Naive thymus-derived CD8-positive, alpha-beta T cell (primary cell): ENCODE measurements around the gene CFAP141. TPM values are rescaled to one million over a fixed set of nuclear protein-coding genes. Genes with fewer than 3 reads are reported as not detected.
A peak's percentile ranks its signal among the peaks of the same experiment; 100 is the strongest.

ENCODE experiments used
- ATAC-seq, 2 donors: fragments of 150-1000 bp; cut with Tn5 transposase in 1 of 2; sonication (Bioruptor Pico), chemical (Tn5 transposase) in 1 of 2; 1 replicate in 1 of 2; 2 replicates in 1 of 2; pipeline ENCODE4 v1.10.0; 2021; ENCODE audit warnings: mild to moderate bottlenecking in 2 of 2, moderate library complexity in 2 of 2
- POLR2A ChIA-PET: fragments of 350-600 bp; sonication (Branson Sonifier 250); formaldehyde crosslinking; loops from one replicate; lab custom pipeline; 2021; ENCODE audit warnings: antibody characterized with exemption; lab: Charles Lee
- DNase-seq, 10 donors: peaks; one replicate each; pipeline versions ENCODE4 v3.0.0 to v3.0.0-alpha.2; 2020 to 2022
- H3K27ac Mint-ChIP-seq, 10 donors: one replicate each; pipeline ENCODE4 v1.8.0; 2020 to 2022; ENCODE audit warnings: mild to moderate bottlenecking in 10 of 10, mixed read lengths in 10 of 10, moderate library complexity in 4 of 10, inconsistent platforms in 1 of 10
- H3K27me3 Mint-ChIP-seq, 5 donors: one replicate each; pipeline ENCODE4 v1.8.0; 2021 to 2022; ENCODE audit warnings: mixed read lengths in 5 of 5
- H3K36me3 Mint-ChIP-seq, 3 donors: one replicate each; pipeline ENCODE4 v1.8.0; 2020 to 2022; ENCODE audit warnings: mixed read lengths in 3 of 3, mild to moderate bottlenecking in 2 of 3, inconsistent platforms in 1 of 3
- H3K4me1 Mint-ChIP-seq, 4 donors: one replicate each; pipeline ENCODE4 v1.8.0; 2021 to 2022; ENCODE audit warnings: mixed read lengths in 4 of 4
- H3K4me3 Mint-ChIP-seq, 10 donors: one replicate each; pipeline ENCODE4 v1.8.0; 2020 to 2022; ENCODE audit warnings: mild to moderate bottlenecking in 10 of 10, mixed read lengths in 10 of 10, moderate library complexity in 6 of 10, inconsistent platforms in 1 of 10
- H3K9me3 Mint-ChIP-seq, 9 donors: one replicate each; pipeline ENCODE4 v1.8.0; 2020 to 2022; ENCODE audit warnings: mixed read lengths in 9 of 9, mild to moderate bottlenecking in 3 of 9, inconsistent platforms in 1 of 9, moderate library complexity in 1 of 9
- microRNA-seq: library from miRNA; unstranded; fragments of <30 nt; microRNA quantifications from one replicate; pipeline ENCODE4 v1.2.0, GENCODE V29; 2022; ENCODE audit warnings: borderline microRNAs expressed
- polyA plus RNA-seq, 3 donors: library from polyadenylated mRNA; unstranded; fragments of 300-500 nt; fragmentation: Illumina TruSeq; gene quantifications; one replicate each; pipeline ENCODE4 v1.2.3, GENCODE V29; 2021
- total RNA-seq, 8 experiments: library from RNA in 2 of 8; stranded (reverse) in 2 of 8; gene quantifications; one replicate each; pipeline ENCODE4 v1.2.3 and lab custom pipeline; 2021 to 2026

The CFAP141 gene
- total and polyA plus RNA-seq, 5 experiments from 2014 or later, result not detected

GRCh38 chr1:154166207-154166606 lies 39.9 kb downstream of the CFAP141 start:
- POLR2A ChIA-PET, result interaction anchor here (0.7 to 1.8 kb wide), 3 partner anchors 9 to 100 kb away, joined by 3 to 7 read pairs (median 4); no protein-coding TSS in a partner anchor
- peaks cover 9 to 100% (median 45%) of the 10 kb centered on the region in 3 donors for H3K36me3 Mint-ChIP-seq
- H3K4me3 Mint-ChIP-seq, result no peak overlapping the region
- peak overlapping the region in 6 of 10 donors; percentile 22 to 67 (median 35) for H3K27ac Mint-ChIP-seq
- ATAC-seq (no peak), DNase-seq (no peak)
- H3K4me1 Mint-ChIP-seq, result peaks cover 14 to 44% (median 30%) of the 10 kb centered on the region in 4 donors
- H3K27me3 Mint-ChIP-seq, result no peaks in the 10 kb centered on the region
- H3K9me3 Mint-ChIP-seq, result no peaks in the 10 kb centered on the region

- no peaks in the 10 kb centered on the region for H3K27me3 Mint-ChIP-seq
- ATAC-seq (no peak), DNase-seq (no peak)
- H3K27ac Mint-ChIP-seq, result peak overlapping the region; percentile 21 to 97 (median 94)
- H3K9me3 Mint-ChIP-seq, result peaks cover 0 to 10% (median 3%) of the 10 kb centered on the region in 9 donors
- peak overlapping the region in 4 of 10 donors; percentile 7 to 85 (median 80) for H3K4me3 Mint-ChIP-seq
- H3K36me3 Mint-ChIP-seq, result peaks cover 22 to 85% (median 44%) of the 10 kb centered on the region in 3 donors
- peaks cover 37 to 73% (median 62%) of the 10 kb centered on the region in 4 donors for H3K4me1 Mint-ChIP-seq
- POLR2A ChIA-PET, result interaction anchor here (0.5 to 7.3 kb wide), 6 partner anchors 10 to 169 kb away, joined by 3 to 73 read pairs (median 16); partner anchors contain the start of genes RPS27 and UBAP2L
These were observed 46.6 kb downstream of the CFAP141 start for GRCh38 chr1:154159554-154159953.

- H3K4me3 Mint-ChIP-seq, result peak overlapping the region; percentile 54 to 85 (median 80)
- peak overlapping the region; percentile 93 to 98 (median 95) for H3K27ac Mint-ChIP-seq
- POLR2A ChIA-PET, result interaction anchor here (0.6 to 7.3 kb wide), 11 partner anchors 8 to 455 kb away, joined by 3 to 73 read pairs (median 7); partner anchors contain the start of genes RPS27 and UBAP2L
- H3K36me3 Mint-ChIP-seq, result peaks cover 18 to 84% (median 37%) of the 10 kb centered on the region in 3 donors
- peaks cover 0 to 10% (median 3%) of the 10 kb centered on the region in 9 donors for H3K9me3 Mint-ChIP-seq
- DNase-seq (no peak), ATAC-seq (no peak)
- peaks cover 44 to 75% (median 68%) of the 10 kb centered on the region in 4 donors for H3K4me1 Mint-ChIP-seq
- H3K27me3 Mint-ChIP-seq, result no peaks in the 10 kb centered on the region
These were observed 47.6 kb downstream of the CFAP141 start for GRCh38 chr1:154158307-154159125.

- peak; percentile 23 to 90 (median 76) for DNase-seq
- POLR2A ChIA-PET, result interaction anchor here (0.6 to 7.3 kb wide), 10 partner anchors 9 to 456 kb away, joined by 3 to 73 read pairs (median 6); partner anchors contain the start of genes RPS27 and UBAP2L
- H3K4me3 Mint-ChIP-seq, result peak overlapping the region; percentile 54 to 85 (median 80)
- peaks cover 0 to 10% (median 3%) of the 10 kb centered on the region in 9 donors for H3K9me3 Mint-ChIP-seq
- peaks cover 14 to 76% (median 33%) of the 10 kb centered on the region in 3 donors for H3K36me3 Mint-ChIP-seq
- ATAC-seq, result peak; percentile 98
- H3K4me1 Mint-ChIP-seq, result peaks cover 39 to 73% (median 65%) of the 10 kb centered on the region in 4 donors
- H3K27ac Mint-ChIP-seq, result peak overlapping the region; percentile 93 to 98 (median 95)
- H3K27me3 Mint-ChIP-seq, result no peaks in the 10 kb centered on the region
These were observed 48.4 kb downstream of the CFAP141 start for GRCh38 chr1:154157520-154158306.

- ATAC-seq (no peak), DNase-seq (no peak)
- no peaks in the 10 kb centered on the region for H3K27me3 Mint-ChIP-seq
- H3K36me3 Mint-ChIP-seq, result peaks cover 14 to 53% (median 19%) of the 10 kb centered on the region in 3 donors
- peaks cover 39 to 76% (median 62%) of the 10 kb centered on the region in 4 donors for H3K4me1 Mint-ChIP-seq
- H3K4me3 Mint-ChIP-seq, result peak overlapping the region in 8 of 10 donors; percentile 7 to 64 (median 28)
- POLR2A ChIA-PET, result interaction anchor here (1.2 to 7.3 kb wide), 3 partner anchors 13 to 163 kb away, joined by 3 to 73 read pairs (median 52); partner anchors contain the start of gene RPS27
- H3K27ac Mint-ChIP-seq, result peak overlapping the region; percentile 91 to 98 (median 94)
- peaks cover 0 to 9% (median 2%) of the 10 kb centered on the region in 9 donors for H3K9me3 Mint-ChIP-seq
These were observed 50.9 kb downstream of the CFAP141 start for GRCh38 chr1:154155251-154155650.

- Mint-ChIP-seq H3K9me3 (peaks cover 0 to 7% (median 2%) of the 10 kb centered on the region in 9 donors), H3K36me3 (peaks cover 13 to 49% (median 16%) of the 10 kb centered on the region in 3 donors), H3K4me1 (peaks cover 39 to 71% (median 59%) of the 10 kb centered on the region in 4 donors), H3K27ac (peak within 1 kb of the TSS; percentile 91 to 98 (median 94)), H3K27me3 (no peaks in the 10 kb centered on the region), H3K4me3 (peak within 1 kb of the TSS in 9 of 10 donors; percentile 10 to 65 (median 45))
- DNase-seq (peak in 1 of 10 donors; percentile 41), ATAC-seq (no peak)
- POLR2A ChIA-PET, result interaction anchor here (1.2 to 7.3 kb wide), 4 partner anchors 13 to 164 kb away, joined by 3 to 73 read pairs (median 30); partner anchors contain the start of gene RPS27
These were observed 51.5 kb downstream of the CFAP141 start, which contains the start of gene NUP210L for GRCh38 chr1:154154534-154155191. TSS of gene NUP210L (minus strand) at chr1:154155073.

GRCh38 chr1:154154053-154154452 lies 52.1 kb downstream of the CFAP141 start:
- ATAC-seq (no peak), DNase-seq (no peak)
- Mint-ChIP-seq H3K4me1 (peaks cover 37 to 65% (median 53%) of the 10 kb centered on the region in 4 donors), H3K36me3 (peaks cover 7 to 43% (median 9%) of the 10 kb centered on the region in 3 donors), H3K27me3 (no peaks in the 10 kb centered on the region), H3K27ac (peak overlapping the region; percentile 91 to 98 (median 94)), H3K4me3 (peak overlapping the region in 5 of 10 donors; percentile 22 to 65 (median 58)), H3K9me3 (peaks cover 0 to 4% (median 0%) of the 10 kb centered on the region in 9 donors)
- POLR2A ChIA-PET, result interaction anchor here (2.0 kb wide), 1 partner anchor 163 kb away, joined by 8 read pairs; the partner anchor contains the start of gene RPS27

- peaks cover 0 to 22% (median 4%) of the 10 kb centered on the region in 3 donors for H3K36me3 Mint-ChIP-seq
- DNase-seq (no peak), ATAC-seq (no peak)
- no peaks in the 10 kb centered on the region for H3K27me3 Mint-ChIP-seq
- POLR2A ChIA-PET, result no interaction called here
- H3K4me3 Mint-ChIP-seq, result no peak overlapping the region
- H3K9me3 Mint-ChIP-seq, result no peaks in the 10 kb centered on the region
- peaks cover 15 to 45% (median 28%) of the 10 kb centered on the region in 4 donors for H3K4me1 Mint-ChIP-seq
- peak overlapping the region in 5 of 10 donors; percentile 1 to 84 (median 44) for H3K27ac Mint-ChIP-seq
These were observed 54.8 kb downstream of the CFAP141 start for GRCh38 chr1:154151311-154151710.

Small RNA genes lying within 50 kb of the gene (microRNA-seq; reads per million reads assigned to microRNA genes)
- gene MIR190B, result 20.5 reads per million, percentile 42 among the genes with 10 or more reads in this experiment

Other genes with a start within 250 kb of the CFAP141 start
- gene CRTC2, start 247.7 kb downstream of the CFAP141 start, total RNA-seq, result 100 to 1,000 TPM; 132 to 147 TPM
- gene CRTC2, start 247.7 kb downstream of the CFAP141 start, polyA plus RNA-seq, result 10 to 100 TPM; 21.4 to 49.6 (median 27.1) TPM
- 10 to 100 TPM; 14.7 to 14.9 TPM for gene SLC39A1, start 242.8 kb downstream of the CFAP141 start, total RNA-seq
- 10 to 100 TPM; 29.5 to 35.2 (median 32.6) TPM for gene SLC39A1, start 242.8 kb downstream of the CFAP141 start, polyA plus RNA-seq
- 10 to 100 TPM; 11.1 to 13.2 TPM for gene CREB3L4, start 238.4 kb downstream of the CFAP141 start, total RNA-seq
- 1 to 10 TPM; 4.3 to 6.0 (median 4.4) TPM for gene CREB3L4, start 238.4 kb downstream of the CFAP141 start, polyA plus RNA-seq
- 100 to 1,000 TPM; 120 to 121 TPM for gene JTB, start 228.7 kb downstream of the CFAP141 start, total RNA-seq
- 100 to 1,000 TPM; 302 to 384 (median 322) TPM for gene JTB, start 228.7 kb downstream of the CFAP141 start, polyA plus RNA-seq
- gene RAB13, start 220.0 kb downstream of the CFAP141 start, total RNA-seq, result 1 to 10 TPM; 2.8 to 3.1 TPM
- gene RAB13, start 220.0 kb downstream of the CFAP141 start, polyA plus RNA-seq, result 1 to 10 TPM in 1 of 3 donors, under 1 TPM in 2; 0.53 to 1.0 (median 0.66) TPM
- gene RPS27, start 215.6 kb downstream of the CFAP141 start, total RNA-seq, result 1,000 to 10,000 TPM; 5,101 to 5,184 TPM
- over 10,000 TPM; 23,491 to 26,660 (median 26,449) TPM for gene RPS27, start 215.6 kb downstream of the CFAP141 start, polyA plus RNA-seq
- gene NUP210L, start 51.3 kb downstream of the CFAP141 start, total RNA-seq, result under 1 TPM; 0.16 to 0.22 TPM
- gene NUP210L, start 51.3 kb downstream of the CFAP141 start, polyA plus RNA-seq, result under 1 TPM in 1 of 3 donors, not detected in 2; 0.06 TPM
- gene TPM3, start 14.2 kb downstream of the CFAP141 start, total RNA-seq, result 100 to 1,000 TPM; 287 to 307 TPM
- gene TPM3, start 14.2 kb downstream of the CFAP141 start, polyA plus RNA-seq, result 1,000 to 10,000 TPM in 1 of 3 donors, 100 to 1,000 TPM in 2; 791 to 1,022 (median 805) TPM
- 100 to 1,000 TPM; 205 to 206 TPM for gene UBAP2L, start 14.6 kb upstream of the CFAP141 start, total RNA-seq
- 10 to 100 TPM; 42.0 to 70.5 (median 54.8) TPM for gene UBAP2L, start 14.6 kb upstream of the CFAP141 start, polyA plus RNA-seq
- gene HAX1, start 66.3 kb upstream of the CFAP141 start, total RNA-seq, result 100 to 1,000 TPM; 112 to 118 TPM
- gene HAX1, start 66.3 kb upstream of the CFAP141 start, polyA plus RNA-seq, result 100 to 1,000 TPM; 165 to 170 (median 169) TPM
- gene AQP10, start 114.8 kb upstream of the CFAP141 start, total RNA-seq, result not detected
- not detected for gene AQP10, start 114.8 kb upstream of the CFAP141 start, polyA plus RNA-seq
- 100 to 1,000 TPM; 111 to 114 TPM for gene ATP8B2, start 119.2 kb upstream of the CFAP141 start, total RNA-seq
- gene ATP8B2, start 119.2 kb upstream of the CFAP141 start, polyA plus RNA-seq, result 10 to 100 TPM; 48.5 to 65.1 (median 55.6) TPM
- gene IL6R, start 199.0 kb upstream of the CFAP141 start, total RNA-seq, result 10 to 100 TPM; 44.4 to 49.9 TPM
- gene IL6R, start 199.0 kb upstream of the CFAP141 start, polyA plus RNA-seq, result 10 to 100 TPM; 20.1 to 44.1 (median 28.4) TPM